Measurements from ENCODE around the gene URB1. TPM values are rescaled to one million over a fixed set of nuclear protein-coding genes. Genes with fewer than 3 reads are reported as not detected.

URB1 gene
- total and polyA plus RNA-seq, 9 of the 15 experiments (the other 6 are each of a cell fraction or from before 2014, with no cell fraction given), result 0.97 to 53.6 (median 21.5) TPM

GRCh38 chr21:32298658-32299081, 94.1 kb downstream of the URB1 start, which contains the start of gene MRAP (continued):
- TF ChIP-seq ZBTB7A (IDR thresholded peaks at IDR 0.05; ENCODE audit: borderline replicate concordance, control insufficient read depth, low read depth, low read length) (no peak), HOXB6 (CRISPR knock-in tag; IDR thresholded peaks at IDR 0.05; ENCODE audit: borderline replicate concordance) (no peak), HLTF (IDR thresholded peaks at IDR 0.05) (no peak), ZNF140 (CRISPR knock-in tag; IDR thresholded peaks at IDR 0.05) (no peak), CAMTA2 (CRISPR knock-in tag; conservative IDR thresholded peaks at IDR 0.05) (no peak), CBFA2T2 (conservative IDR thresholded peaks at IDR 0.05) (0 out of 2 replicates have a peak, but pooled peaks have one; percentile 30), RBM39 (optimal IDR thresholded peaks at IDR 0.05; ENCODE audit: low read depth, low read length) (no peak), CBFA2T3 (IDR thresholded peaks at IDR 0.05) (peak; percentile 64), ZSCAN32 (CRISPR knock-in tag; IDR thresholded peaks at IDR 0.05) (no peak), MYNN (IDR thresholded peaks at IDR 0.05) (no peak), MYNN (CRISPR knock-in tag; IDR thresholded peaks at IDR 0.05) (0 out of 2 replicates have a peak, but pooled peaks have one; percentile 21)
- TF ChIP-seq, protein P1, sequence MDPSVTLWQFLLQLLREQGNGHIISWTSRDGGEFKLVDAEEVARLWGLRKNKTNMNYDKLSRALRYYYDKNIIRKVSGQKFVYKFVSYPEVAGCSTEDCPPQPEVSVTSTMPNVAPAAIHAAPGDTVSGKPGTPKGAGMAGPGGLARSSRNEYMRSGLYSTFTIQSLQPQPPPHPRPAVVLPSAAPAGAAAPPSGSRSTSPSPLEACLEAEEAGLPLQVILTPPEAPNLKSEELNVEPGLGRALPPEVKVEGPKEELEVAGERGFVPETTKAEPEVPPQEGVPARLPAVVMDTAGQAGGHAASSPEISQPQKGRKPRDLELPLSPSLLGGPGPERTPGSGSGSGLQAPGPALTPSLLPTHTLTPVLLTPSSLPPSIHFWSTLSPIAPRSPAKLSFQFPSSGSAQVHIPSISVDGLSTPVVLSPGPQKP (CRISPR knock-in tag; IDR thresholded peaks at IDR 0.05), result no peak
- TF ChIP-seq, protein P2, sequence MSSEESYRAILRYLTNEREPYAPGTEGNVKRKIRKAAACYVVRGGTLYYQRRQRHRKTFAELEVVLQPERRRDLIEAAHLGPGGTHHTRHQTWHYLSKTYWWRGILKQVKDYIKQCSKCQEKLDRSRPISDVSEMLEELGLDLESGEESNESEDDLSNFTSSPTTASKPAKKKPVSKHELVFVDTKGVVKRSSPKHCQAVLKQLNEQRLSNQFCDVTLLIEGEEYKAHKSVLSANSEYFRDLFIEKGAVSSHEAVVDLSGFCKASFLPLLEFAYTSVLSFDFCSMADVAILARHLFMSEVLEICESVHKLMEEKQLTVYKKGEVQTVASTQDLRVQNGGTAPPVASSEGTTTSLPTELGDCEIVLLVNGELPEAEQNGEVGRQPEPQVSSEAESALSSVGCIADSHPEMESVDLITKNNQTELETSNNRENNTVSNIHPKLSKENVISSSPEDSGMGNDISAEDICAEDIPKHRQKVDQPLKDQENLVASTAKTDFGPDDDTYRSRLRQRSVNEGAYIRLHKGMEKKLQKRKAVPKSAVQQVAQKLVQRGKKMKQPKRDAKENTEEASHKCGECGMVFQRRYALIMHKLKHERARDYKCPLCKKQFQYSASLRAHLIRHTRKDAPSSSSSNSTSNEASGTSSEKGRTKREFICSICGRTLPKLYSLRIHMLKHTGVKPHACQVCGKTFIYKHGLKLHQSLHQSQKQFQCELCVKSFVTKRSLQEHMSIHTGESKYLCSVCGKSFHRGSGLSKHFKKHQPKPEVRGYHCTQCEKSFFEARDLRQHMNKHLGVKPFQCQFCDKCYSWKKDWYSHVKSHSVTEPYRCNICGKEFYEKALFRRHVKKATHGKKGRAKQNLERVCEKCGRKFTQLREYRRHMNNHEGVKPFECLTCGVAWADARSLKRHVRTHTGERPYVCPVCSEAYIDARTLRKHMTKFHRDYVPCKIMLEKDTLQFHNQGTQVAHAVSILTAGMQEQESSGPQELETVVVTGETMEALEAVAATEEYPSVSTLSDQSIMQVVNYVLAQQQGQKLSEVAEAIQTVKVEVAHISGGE (CRISPR knock-in tag; IDR thresholded peaks at IDR 0.05), result no peak
- TF ChIP-seq, protein P3, sequence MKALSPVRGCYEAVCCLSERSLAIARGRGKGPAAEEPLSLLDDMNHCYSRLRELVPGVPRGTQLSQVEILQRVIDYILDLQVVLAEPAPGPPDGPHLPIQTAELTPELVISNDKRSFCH (CRISPR knock-in tag; IDR thresholded peaks at IDR 0.05), result no peak
- TF ChIP-seq, protein P3 (tag; IDR thresholded peaks at IDR 0.05), result peak; percentile 82
